ENCODE data around the gene TAF4.
"Not testable (repeated sequence)": the region's sequence is repeated elsewhere in the genome, so short reads cannot be mapped to it uniquely, and the experiment has no call there.

Gene TAF4

DNA sequence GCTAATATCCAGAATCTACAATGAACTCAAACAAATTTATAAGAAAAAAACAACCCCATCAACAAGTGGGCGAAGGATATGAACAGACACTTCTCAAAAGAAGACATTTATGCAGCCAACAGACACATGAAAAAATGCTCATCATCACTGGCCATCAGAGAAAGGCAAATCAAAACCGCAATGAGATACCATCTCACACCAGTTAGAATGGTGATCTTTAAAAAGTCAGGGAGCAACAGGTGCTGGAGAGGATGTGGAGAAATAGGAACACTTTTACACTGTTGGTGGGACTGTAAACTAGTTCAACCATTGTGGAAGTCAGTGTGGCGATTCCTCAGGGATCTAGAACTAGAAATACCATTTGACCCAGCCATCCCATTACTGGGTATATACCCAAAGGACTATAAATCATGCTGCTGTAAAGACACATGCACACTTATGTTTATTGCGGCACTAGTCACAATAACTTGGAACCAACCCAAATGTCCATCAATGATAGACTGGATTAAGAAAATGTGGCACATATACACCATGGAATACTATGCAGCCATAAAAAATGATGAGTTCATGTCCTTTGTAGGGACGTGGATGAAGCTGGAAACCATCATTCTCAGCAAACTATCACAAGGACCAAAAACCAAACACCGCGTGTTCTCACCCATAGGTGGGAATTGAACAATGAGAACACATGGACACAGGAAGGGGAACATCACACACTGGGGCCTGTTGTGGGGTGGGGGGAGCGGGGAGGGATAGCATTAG is 6.2 kb upstream of the TAF4 start:
- DNase-seq, result not testable (repeated sequence)

GRCh38 chr20:62069741-62070216 is 4.1 kb upstream of the TAF4 start:
- DNase-seq, result no peak

DNA sequence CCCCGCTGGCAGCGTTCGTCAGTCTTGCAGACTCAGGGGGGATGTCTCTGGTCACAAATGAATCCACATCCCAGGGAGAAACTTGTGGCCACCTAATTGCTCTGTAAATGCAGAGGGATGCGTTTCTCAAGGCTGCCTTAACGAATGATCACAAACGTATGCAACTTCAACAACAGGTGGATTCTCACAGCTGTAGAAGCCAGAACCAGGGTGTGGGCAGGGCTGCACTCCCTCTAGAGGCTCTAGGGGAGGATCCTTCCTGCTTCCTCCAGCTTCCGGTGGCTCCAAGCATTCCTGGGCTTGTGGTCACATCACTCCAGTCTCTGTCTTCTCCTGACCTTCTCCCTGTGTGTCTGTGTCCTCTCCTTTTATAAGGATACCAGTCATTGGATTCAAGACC is 3.3 kb upstream of the TAF4 start:
- DNase-seq, result no peak

GRCh38 chr20:62067547-62068260 is 2.0 kb upstream of the TAF4 start:
- DNase-seq, result peak in 3 of 6 experiments; percentile 11 to 38 (median 32)

- DNase-seq, result peak in 1 of 6 experiments; percentile 54
Observed at GRCh38 chr20:62066983-62067433, 1.3 kb upstream of the TAF4 start.

DNA sequence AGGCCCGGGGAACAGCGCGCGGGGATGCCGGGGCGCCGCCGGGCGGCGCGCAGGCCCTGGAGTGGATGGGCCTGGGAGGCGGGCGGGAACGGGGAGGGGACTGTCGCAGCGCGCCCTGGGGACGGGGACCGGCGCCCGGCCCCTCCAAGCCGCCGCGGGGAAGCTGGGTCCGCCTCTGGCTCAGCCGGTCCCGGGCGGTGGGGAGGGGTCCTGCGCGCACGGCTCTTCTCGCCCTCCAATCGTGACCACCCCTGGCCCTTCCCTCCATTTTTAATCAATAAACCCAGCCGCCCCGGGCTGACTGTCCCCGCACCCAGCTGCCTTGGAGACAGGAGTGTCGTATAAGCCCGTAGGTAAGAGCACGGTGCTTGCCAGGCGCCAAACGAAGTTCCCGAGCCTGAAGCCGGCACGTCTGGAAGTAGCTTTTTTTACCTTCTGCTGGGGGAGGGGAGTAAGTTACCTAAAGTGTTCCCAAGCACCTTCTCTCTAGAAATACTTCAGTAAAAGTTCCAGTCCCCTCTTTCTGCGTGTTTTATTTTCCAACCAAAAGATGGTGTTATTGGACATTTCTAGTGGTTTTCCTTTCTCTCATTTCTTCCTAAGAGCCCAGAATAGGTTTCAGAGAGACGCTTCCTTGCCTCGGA is 780 bp upstream of the TAF4 start:
- DNase-seq, result peak in 5 of 6 experiments; percentile 35 to 76 (median 66)

- DNase-seq, result no peak
Observed at GRCh38 chr20:62064770-62065673, 659 bp downstream of the TAF4 start.

GRCh38 chr20:62063981-62064769 is 1.5 kb downstream of the TAF4 start:
- no peak for DNase-seq

- DNase-seq, result no peak
Observed at GRCh38 chr20:62063315-62063980, 2.2 kb downstream of the TAF4 start.

DNA sequence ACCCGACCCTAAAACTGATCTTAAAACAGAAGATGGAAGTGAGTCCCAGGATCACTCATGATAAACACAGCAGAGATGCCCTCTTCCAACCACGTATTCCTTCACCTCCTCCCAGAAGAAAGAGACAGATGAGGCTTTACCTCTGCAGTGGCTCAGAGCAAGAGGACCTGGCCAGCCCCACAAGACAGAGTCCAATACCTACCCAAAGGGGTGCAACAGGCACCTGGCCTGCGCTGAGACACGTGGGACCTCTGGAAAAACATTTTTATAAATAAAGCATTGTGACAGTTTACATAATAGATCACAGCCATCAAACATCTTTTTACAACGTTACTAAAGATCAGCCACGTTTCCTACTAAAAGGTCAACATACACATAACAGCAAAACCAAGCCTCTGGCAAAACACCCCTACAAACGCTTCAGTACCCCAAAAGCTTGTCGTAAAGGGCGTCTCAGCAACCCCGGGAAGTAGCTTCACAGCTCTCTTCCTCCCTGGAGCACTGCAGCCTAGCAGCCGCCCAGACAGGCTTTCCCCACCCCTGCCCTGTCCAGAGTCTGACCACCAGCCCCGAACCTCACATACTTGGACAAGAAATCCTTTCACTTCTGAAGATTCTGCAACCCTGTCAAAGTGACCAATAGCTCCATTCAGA is 2.9 kb downstream of the TAF4 start:
- DNase-seq, result no peak

- DNase-seq, result no peak
Observed at GRCh38 chr20:62061851-62062423, 3.7 kb downstream of the TAF4 start.

DNA sequence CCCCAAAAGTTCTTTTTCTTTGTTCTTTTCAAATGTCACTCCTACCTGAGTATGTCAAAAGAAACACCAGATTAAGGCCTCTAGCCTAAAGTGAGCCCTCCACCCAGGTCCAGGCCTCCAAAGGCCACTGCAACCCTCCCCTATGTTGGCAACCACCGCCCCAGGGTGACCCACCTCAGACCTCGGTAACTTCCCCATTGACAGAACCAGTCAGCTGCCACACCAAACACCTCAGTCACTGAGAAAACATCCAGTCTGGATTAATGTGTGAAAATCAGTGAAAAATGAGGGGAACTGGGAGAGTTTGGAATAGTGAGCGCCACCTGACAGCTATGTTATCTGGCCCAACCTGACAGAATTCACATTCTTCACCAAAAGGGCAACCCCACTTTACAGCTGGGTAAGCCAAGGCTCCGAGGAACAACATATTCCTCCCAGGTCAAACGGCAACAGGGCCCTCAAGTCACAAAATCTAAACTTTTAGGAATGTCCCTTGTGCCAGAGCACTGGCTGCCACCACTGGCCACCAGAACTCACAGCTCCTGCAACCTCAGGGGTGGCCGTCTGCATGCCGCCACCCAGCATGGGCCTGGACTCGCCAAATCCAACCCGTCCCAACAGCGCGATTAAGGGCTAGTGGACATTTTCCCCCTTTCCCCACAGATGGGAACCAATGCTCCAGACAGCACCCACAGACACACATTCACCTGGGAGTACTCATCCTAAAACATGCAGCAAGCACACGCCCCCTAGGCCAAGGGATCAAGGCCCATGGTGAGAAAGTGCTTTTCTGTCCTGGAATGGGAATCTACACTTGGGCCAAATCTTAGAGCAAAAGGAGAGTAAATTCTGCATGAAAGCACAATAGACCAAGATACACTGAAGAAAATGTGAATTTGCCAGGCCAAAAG is 4.8 kb downstream of the TAF4 start:
- DNase-seq, result no peak

GRCh38 chr20:62059920-62060630 is 5.6 kb downstream of the TAF4 start:
- no peak for DNase-seq

DNA sequence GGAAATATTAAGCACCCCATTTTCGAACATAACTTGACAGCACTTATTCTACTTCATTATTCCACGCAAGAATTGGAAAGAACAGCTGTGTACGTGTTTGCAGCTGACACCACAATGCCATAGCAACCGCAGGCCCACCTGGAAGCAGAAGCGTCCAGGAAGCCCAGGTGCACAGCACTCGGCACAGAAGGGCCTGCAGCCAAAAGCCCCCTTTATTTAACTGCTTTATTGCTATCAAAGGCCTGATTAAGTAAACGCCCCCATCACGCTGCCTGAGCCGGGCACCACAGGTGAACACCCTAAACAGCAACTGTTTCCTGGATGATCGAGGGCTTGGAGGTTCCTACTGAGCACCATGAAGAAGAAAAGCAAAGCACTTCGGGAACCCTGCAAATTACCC is 6.3 kb downstream of the TAF4 start:
- DNase-seq, result no peak

GRCh38 chr20:62058941-62059340 is 6.7 kb downstream of the TAF4 start:
- DNase-seq, result no peak

- no peak for DNase-seq
Observed at GRCh38 chr20:62056975-62057374, 8.7 kb downstream of the TAF4 start.

- no peak for DNase-seq
Observed at GRCh38 chr20:62056377-62056776, 9.3 kb downstream of the TAF4 start.

- not testable (repeated sequence) for DNase-seq
Observed at GRCh38 chr20:62055862-62056115, 9.9 kb downstream of the TAF4 start.
